ENCODE results near the gene TMEM134.

The TMEM134 gene

DNA sequence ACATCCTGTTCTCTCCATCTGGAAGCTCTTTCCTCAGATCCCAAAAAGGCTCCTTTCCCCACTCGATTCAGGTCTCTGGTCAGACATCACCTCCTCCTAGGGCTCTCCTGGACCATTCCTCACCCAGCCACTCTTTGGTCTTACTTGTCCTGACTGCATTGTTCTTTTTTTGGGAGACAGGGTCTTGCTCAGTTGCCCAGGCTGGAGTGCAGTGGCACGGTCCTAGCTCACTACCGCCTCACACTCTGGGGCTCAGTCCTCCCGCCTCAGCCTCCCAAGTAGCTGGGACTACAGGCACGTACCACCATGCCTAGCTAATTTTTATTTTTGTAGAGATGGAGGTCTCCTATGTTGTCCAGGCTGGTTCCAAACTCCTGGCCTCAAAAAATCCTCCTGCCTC is 23.5 kb downstream of the TMEM134 start:
- no peak for TF ChIP-seq GATA2 (IDR thresholded peaks at IDR 0.05; ENCODE audit: low read depth, low read length)
- no peak for TF ChIP-seq GATA3 (IDR thresholded peaks at IDR 0.05; ENCODE audit: low read depth, low read length)

DNA sequence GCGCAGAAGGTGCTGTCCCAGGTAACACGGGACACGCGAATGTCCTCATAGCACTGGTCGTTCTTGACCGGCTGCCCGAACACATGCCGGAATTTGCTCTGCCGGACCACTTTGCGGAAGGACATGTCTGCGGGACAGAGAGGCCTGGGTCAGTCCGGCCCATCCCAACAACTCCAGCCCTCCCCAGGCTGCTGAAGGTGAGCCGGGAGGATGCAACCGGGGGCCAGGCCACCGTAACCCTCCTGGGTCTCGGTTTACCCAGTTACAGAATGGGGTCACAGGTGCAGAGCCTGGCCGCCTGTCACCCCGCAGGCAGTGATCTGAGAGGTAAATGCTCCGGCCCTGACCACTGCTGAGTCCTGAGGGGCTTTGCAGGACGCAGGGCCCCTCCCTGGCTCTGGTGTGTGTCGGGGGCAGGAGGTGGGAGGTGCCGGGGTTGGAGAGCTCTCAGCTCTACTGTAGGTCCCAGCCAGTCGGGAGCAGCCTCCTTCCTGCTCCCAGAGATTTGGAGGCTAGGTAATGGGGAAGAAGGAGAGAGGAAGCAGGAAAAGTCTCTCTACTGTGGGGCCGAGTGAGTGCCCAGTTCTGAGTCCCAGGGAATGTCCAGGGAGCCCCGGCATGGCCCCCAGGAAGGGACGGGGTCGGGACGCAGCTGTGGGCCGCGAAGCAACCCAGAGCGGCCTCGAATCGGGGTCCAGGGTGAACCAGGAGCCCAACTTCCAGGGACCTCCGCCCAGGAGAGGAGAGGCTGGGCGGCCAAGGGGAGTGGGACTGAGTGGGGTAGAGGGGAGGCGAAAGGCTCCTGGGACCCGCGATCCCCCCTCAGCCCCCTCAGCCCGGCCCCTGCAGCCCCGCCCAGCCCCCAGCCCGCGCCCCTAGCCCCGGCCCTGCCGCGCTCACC is 26.3 kb downstream of the TMEM134 start:
- no peak for TF ChIP-seq GATA3 (IDR thresholded peaks at IDR 0.05; ENCODE audit: low read depth, low read length)
- TF ChIP-seq GATA2 (IDR thresholded peaks at IDR 0.05; ENCODE audit: low read depth, low read length), result no peak

DNA sequence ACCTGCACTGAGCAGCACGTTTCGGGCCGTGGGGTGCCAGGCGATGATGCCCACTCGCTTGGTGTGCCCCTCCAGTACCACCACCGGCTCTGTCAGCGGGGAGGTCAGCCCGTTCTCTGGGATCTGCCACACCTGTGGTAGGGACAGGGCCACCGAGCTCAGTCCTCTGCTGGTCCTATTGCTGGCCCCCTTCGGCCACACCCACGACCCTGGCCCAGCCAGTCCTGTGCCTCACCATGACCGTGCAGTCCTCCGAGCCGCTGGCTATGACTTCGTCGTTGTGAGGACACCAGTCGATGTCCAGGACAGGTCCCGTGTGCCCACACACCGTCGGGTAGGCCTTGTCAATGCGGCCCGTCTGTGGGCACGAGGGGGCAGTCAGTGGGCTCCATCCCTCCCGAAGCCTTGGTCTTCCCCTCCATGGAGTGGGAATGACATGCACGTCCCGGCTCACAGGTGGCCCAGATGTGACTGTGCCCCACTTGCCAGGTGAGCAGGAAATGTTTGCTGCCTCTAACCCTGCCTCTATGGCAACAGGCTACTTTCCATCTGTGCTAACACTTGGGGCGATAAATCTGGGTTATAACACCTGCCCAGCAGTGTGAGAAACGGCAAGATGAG is 27.2 kb downstream of the TMEM134 start:
- TF ChIP-seq GATA3 (IDR thresholded peaks at IDR 0.05; ENCODE audit: low read depth, low read length) (no peak), GATA2 (IDR thresholded peaks at IDR 0.05; ENCODE audit: low read depth, low read length) (no peak)

DNA sequence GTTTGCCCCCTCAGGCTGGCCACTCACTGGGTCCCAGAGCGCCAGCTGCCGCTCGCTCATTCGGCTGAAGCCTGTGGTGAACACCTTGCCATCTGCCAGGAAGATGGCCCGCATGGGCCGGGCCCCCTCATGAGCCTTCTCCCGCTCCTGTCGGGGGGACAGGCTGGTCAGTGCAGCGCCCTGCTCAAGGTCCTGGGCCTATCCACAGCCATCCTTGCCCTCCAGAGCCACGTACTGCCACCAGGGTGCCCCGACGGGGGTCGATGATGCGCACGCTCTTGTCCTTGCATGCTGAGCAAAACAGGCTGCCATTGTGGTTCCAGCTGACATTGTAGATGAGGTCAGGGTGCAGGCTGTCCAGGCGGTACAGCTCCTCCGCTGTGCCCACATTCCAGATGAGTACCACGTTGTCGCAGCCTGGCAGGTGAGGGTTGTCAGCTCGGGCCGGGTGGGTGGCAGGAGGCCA is 27.9 kb downstream of the TMEM134 start:
- TF ChIP-seq GATA2 (IDR thresholded peaks at IDR 0.05; ENCODE audit: low read depth, low read length) (no peak), GATA3 (IDR thresholded peaks at IDR 0.05; ENCODE audit: low read depth, low read length) (no peak)

DNA sequence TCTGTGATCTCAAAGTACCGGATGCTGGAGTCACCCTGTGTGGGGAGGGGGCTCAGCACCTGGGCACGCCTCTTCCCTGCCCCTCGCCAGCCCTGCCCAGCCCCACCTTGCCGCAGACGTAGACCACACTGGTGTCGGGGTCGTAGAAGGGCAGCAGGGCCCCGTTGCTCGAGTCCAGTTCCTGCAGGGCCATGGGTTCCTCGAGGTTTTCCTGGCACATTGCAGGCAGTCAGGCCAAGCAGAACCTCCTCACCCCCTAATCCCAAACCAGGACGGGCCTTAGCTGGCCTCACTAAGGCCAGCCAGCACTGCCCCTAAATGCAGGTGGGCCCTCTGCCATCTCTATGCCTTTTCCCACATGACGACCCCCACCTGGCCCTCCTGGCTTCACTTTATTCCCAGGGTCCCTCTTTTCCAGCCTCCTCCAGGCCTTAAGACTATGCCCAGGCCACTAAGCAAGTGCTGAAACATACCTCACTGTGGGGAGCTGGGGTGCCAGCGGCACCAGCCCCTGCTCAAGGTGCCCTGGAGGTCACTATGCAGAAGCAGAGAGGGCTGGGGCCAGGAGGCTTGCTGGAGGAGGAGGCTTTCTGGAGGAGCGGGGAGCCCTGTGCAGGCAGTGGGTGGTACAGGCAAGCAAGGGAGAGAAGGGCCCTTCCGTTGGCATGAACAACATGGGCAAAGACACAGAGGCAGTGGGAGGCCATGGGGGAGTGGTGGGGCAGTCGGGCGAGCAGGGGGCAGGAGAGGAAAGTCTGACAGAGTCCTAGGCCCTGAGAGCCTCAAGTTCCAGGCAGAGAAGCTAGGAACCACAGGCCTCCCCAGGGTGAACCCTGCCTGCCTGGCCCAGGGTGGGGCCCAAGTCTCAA is 28.6 kb downstream of the TMEM134 start:
- TF ChIP-seq GATA3 (IDR thresholded peaks at IDR 0.05; ENCODE audit: low read depth, low read length), result no peak
- TF ChIP-seq GATA2 (IDR thresholded peaks at IDR 0.05; ENCODE audit: low read depth, low read length), result no peak

DNA sequence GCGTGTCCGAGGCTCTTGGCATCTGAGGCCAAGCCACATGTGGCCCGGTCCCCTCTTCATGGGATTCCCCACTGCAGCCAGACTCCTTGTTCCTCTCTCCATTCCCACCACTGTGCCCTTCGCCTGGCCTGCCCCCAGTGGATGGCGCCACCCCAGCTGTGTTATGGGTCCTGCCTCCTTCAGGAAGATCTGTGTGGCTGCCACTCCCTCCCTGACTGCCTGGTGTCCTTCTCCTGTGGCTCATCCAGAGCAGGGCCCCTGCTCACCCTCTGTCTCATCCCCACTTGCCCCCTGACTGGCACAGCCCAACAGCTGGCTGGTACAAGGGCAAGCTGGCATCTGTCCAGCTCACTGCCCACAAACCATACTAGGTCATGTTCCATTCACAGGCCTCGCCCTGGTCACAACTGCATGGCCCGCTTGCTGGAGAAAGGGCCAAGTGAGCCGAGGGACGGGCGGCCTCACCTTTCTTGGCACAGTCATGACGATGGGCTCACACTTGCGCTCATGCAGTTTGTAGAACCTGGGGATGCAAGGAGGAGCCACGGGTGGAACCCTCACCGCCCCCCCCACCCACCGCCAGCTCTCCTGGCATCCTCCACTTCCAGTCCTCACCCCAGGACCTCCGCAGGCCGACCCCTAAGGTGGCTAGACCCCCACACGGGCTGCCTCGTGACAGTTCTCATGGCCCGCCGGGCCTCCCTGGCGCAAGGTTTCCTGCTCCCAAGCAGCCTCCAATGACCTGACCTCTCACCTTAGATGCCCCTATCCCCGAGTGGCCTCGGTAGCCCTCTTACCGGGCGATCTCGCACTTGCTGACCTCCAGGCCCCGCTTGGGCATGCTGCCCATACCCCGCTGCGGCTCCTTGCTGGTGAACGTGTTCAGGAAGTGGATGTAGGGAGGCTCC is 29.5 kb downstream of the TMEM134 start:
- TF ChIP-seq GATA2 (IDR thresholded peaks at IDR 0.05; ENCODE audit: low read depth, low read length) (no peak), GATA3 (IDR thresholded peaks at IDR 0.05; ENCODE audit: low read depth, low read length) (no peak)

DNA sequence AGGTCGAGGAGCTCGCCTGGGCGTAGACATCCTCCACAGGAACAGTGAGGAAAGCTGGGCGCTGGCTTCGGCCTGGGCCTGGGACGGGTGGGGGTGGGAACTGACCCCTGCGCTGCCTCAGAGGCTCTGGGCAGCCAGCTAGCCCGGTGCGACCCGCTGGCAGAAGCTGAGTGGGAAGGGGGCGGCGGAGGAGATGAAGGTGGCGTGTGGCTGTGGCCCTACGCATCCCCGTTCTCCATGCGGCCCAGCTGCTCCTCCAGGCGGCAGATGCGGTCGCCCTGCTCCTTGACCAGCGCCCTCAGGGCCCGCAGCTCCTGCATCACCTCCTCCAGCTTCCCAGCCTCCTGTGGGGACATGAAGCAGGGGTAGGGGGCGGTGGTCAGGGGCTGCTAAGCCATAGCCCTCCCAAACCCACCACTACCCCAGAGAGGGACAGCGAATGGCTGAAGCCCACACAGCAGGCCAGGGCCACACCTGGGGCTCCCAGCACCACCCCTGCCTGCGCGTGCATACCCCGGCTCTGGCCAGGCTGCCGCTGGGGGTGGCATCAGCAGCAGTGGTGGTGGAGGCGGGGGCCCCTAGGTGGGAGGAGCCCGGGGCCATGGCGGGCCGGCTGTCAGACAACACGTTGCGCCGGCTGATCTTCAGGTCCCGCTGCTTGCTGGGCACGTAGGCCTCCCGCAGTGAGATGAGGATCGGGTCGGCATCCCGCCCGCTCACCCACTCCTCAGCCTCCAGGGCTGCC is 30.7 kb downstream of the TMEM134 start:
- no peak for TF ChIP-seq GATA2 (IDR thresholded peaks at IDR 0.05; ENCODE audit: low read depth, low read length)

DNA sequence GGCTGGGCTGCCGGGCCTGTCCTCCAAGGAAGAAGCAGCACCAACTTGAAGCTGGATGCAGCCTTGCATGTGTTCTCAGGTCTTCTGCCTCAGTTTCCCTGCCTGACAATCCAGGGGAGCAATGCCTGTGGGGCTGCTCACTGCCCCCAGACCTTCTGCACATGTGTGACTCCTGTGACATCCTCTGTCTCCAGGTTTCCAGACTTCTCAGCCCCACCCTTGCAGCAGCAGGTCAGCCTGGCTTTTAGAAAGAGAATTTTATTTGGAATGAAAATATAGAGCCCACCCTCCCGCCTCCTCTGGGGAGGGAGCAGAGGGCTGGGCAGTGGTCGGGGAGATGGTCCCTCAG is 31.3 kb downstream of the TMEM134 start:
- TF ChIP-seq GATA3 (IDR thresholded peaks at IDR 0.05; ENCODE audit: low read depth, low read length) (no peak), GATA2 (IDR thresholded peaks at IDR 0.05; ENCODE audit: low read depth, low read length) (no peak)

DNA sequence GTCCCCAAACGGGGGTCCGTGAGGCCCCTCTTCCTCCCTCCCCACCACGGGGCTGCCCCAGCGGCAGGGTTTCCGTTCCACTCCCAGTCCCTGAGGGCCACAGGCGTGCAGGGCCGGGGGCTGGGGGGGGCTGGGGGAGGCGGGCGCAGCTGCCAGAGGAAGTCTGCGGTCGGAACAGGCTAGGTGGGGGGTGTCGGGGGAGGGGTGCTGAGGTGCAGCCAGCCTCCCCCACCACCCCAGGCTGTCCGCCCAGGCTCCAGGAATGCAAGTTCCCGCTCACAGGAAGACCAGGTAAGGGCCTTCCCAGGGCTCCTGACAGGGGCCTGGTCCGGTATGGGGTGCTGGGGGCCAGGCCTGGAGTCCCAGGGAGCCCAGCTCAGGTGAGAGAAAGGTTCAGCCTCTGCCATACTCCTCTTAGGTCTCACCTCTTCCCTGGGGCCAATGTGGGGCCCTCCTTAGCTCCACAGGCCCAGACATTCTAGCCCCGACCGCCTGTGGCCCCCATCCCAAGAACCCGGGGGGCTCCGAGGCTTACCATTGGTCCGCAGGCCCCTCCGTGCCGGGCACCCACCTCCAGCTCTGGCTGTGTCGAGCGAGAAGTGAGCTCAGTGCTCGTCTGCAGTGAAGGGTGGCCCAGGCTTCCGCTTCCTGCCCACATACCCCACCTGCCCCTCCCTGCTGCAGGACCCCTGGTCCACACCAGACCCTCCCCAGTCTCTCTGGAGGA is 31.8 kb downstream of the TMEM134 start, which contains the start of gene PTPRCAP:
Gene PTPRCAP, minus strand, starts transcription at position 601 of the 727 bp plus-strand sequence. Its CDS starts 63 bp downstream, at position 538.
- no peak for TF ChIP-seq GATA2 (IDR thresholded peaks at IDR 0.05; ENCODE audit: low read depth, low read length)
- no peak for TF ChIP-seq GATA3 (IDR thresholded peaks at IDR 0.05; ENCODE audit: low read depth, low read length)

DNA sequence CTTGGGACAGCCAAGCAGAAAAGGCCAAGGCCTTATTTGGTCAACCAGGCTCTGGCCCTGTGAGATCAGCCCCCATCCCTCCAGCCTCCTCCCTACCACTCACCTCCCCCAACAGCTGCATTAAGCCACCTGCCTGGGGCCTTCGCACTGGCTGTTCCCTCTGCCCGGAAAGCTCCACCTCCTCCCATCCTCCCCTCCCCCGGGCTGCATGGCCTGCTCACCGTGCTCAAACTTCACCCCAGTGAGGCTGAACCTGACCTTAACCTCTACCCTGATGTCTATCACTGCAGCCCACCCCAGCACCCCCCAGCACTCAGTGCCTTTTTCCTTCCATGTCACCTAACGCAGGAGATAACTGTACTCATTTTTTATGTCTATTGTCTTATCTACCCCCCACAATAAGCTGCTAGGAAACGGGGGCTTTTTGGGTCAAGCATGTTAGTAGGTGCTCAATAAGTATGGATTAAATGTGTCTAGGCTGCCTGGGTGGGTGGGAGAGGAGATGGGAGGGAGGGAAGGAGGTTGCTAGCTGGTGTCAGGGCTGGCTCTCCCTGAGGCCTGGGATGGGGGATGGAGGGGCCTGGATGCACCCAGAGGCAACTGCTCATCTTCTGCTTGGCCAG is 32.5 kb downstream of the TMEM134 start:
- TF ChIP-seq GATA2 (IDR thresholded peaks at IDR 0.05; ENCODE audit: low read depth, low read length) (no peak), GATA3 (IDR thresholded peaks at IDR 0.05; ENCODE audit: low read depth, low read length) (no peak)

DNA sequence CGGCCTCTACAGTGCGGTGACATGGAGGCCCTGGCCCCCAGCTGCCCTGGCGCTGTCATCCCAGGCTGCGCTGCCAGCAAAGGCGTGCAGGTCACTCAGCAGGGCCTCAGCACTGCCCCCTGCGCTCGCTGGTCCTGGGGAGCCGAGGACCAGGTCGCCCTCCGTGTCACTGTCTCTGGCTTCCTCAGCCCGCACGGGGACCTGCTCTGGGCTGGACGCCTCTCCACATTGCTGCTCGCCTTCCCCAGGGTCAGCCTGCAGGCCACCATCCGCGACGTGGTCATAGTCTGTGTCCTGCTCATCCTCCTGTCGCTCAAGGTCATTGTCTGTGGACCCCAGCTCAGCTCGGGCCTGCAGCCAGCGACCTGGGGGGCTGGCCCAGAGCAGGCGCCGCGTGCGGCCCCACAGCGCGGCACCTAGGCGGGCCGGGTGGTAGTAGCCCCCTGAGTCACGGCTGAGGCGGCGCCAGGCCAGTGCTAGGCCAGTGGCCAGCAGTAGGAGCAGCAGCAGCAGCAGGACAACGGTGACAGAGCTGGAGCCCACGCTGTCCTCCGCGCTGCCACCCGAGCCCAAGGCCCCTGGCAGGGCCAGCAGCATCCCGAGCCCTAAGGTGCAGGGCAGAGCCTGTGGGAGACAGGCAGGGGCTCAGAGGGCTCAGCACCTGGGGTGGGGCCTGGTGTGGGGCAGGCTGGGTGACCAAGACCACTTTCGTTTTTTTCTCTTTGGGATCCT is 33.2 kb downstream of the TMEM134 start:
- TF ChIP-seq GATA3 (IDR thresholded peaks at IDR 0.05; ENCODE audit: low read depth, low read length) (no peak), GATA2 (IDR thresholded peaks at IDR 0.05; ENCODE audit: low read depth, low read length) (no peak)

Data from SH-SY5Y (cell line).